Measurements from ENCODE around the gene ITIH1.

DNA sequence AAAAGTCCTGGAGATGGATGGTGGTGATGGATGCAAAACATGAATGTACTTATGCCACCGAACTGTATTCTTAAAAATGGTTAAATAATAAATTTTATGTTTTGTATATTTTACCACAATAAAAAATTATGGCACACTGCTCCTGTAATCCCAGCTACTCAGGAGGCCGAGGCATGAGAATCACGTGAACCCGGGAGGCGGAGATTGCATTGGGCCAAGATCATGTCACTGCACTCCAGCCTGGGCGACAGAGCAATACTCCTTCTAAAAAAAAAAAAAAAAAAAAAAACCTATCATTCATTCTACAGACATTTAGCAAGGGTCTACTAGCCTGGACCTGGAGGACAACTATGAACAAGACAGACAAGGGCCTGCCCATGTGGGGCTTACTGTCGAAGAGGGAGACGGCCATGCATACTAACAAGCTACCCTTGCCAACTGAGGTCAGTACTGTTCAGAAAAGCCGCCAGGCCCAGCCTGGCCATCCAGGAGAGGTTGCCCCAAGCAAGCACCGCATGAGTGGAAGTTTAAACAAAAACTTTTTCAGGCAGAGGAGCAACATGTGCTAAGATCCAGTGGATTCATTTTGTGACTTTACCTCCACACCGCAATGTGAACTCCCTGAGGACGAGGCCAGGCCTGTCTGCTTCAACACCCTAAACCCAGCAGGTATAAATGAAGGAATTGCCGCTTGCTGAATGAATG, 3.9 kb upstream of the ITIH1 start:
- TF ChIP-seq, protein P1, sequence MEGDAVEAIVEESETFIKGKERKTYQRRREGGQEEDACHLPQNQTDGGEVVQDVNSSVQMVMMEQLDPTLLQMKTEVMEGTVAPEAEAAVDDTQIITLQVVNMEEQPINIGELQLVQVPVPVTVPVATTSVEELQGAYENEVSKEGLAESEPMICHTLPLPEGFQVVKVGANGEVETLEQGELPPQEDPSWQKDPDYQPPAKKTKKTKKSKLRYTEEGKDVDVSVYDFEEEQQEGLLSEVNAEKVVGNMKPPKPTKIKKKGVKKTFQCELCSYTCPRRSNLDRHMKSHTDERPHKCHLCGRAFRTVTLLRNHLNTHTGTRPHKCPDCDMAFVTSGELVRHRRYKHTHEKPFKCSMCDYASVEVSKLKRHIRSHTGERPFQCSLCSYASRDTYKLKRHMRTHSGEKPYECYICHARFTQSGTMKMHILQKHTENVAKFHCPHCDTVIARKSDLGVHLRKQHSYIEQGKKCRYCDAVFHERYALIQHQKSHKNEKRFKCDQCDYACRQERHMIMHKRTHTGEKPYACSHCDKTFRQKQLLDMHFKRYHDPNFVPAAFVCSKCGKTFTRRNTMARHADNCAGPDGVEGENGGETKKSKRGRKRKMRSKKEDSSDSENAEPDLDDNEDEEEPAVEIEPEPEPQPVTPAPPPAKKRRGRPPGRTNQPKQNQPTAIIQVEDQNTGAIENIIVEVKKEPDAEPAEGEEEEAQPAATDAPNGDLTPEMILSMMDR (IDR thresholded peaks at IDR 0.05; ENCODE audit: low read depth, low read length, poor library complexity, severe bottlenecking): no peak
- TF ChIP-seq EZH2phosphoT487 (IDR thresholded peaks at IDR 0.05; ENCODE audit: borderline replicate concordance, low read length): no peak

Data from DOHH2 (cell line).